Transverse colon (tissue), 4 donors: ENCODE results near the gene CENATAC. TPM values are rescaled to one million over a fixed set of nuclear protein-coding genes. Genes with fewer than 3 reads are reported as not detected.

Experiments
- DNase-seq: peaks from one replicate; pipeline ENCODE4 v3.0.0-alpha.2; 2019
- H3K27ac ChIP-seq, 4 donors: fragments of 200-600 bp; sonication (generic); 2 replicates each; pipeline ENCODE4 v1.5.1; 2016 to 2018; ENCODE audit warnings: inconsistent platforms in 4 of 4
- H3K27me3 ChIP-seq: fragments of 200-600 bp; sonication (generic); 2 replicates; pipeline ENCODE4 v1.5.1; 2017; ENCODE audit warnings: inconsistent platforms
- H3K36me3 ChIP-seq, 4 donors: fragments of 200-600 bp; sonication (generic); 2 replicates each; pipeline ENCODE4 v1.5.1; 2017 to 2019; ENCODE audit warnings: inconsistent platforms in 4 of 4
- H3K4me1 ChIP-seq, 4 donors: fragments of 200-600 bp; sonication (generic); 2 replicates each; pipeline ENCODE4 v1.5.1; 2017 to 2020; ENCODE audit warnings: inconsistent platforms in 4 of 4
- H3K4me3 ChIP-seq, 4 donors: fragments of 200-600 bp; sonication (generic); 1 replicate in 1 of 4; 2 replicates in 3 of 4; pipeline versions ENCODE4 v1.5.1 to v1.6.1; 2017 to 2019; ENCODE audit warnings: inconsistent platforms in 4 of 4
- H3K9me3 ChIP-seq, 2 donors: fragments of 200-600 bp; sonication (generic); 2 replicates each; pipeline ENCODE4 v1.5.1; 2017 to 2019; ENCODE audit warnings: inconsistent platforms in 2 of 2
- CTCF ChIP-seq, 5 experiments: fragments of 200-600 bp in 3 of 5; fragments of 450-650 bp in 2 of 5; sonication (generic) in 3 of 5; IDR thresholded peaks; 1 replicate in 2 of 5; 2 replicates in 3 of 5; pipeline ENCODE4 v1.5.1; 2016 to 2017; ENCODE audit warnings: antibody characterized with exemption in 5 of 5, inconsistent platforms in 3 of 5, mild to moderate bottlenecking in 2 of 5, moderate library complexity in 1 of 5
- EP300 ChIP-seq: sonication (generic); formaldehyde crosslinking; IDR thresholded peaks from one replicate; pipeline ENCODE4 v1.6.1; 2017; ENCODE audit warnings: antibody characterized with exemption, low read depth
- POLR2A ChIP-seq: fragments of 450-650 bp; IDR thresholded peaks from one replicate; pipeline ENCODE4 v1.6.1; 2016; ENCODE audit warnings: antibody characterized with exemption, mild to moderate bottlenecking, moderate library complexity
- POLR2AphosphoS5 ChIP-seq, 3 donors: sonication (generic); formaldehyde crosslinking; IDR thresholded peaks; one replicate each; pipeline ENCODE4 v1.6.1; 2016; ENCODE audit warnings: antibody characterized with exemption in 3 of 3
- WGBS, 2 donors: methylation state at CpG; one replicate each; pipeline ENCODE4 v1.1.5; 2018; ENCODE audit warnings: low coverage in 1 of 2; 5-methylcytosine and 5-hydroxymethylcytosine counted together
- in situ Hi-C, 4 donors: fragments of 200-750 bp; cut with MboI; loops; one replicate each; pipeline versions ENCODE4 v1.15.0 to v1.15.1; 2017; ENCODE audit warnings: low sequenced_read_pairs in 3 of 4, low pct_ligation_motif_present in 1 of 4, low pct_unique_long_range_greater_than_20kb in 1 of 4
- intact Hi-C: fragments of 100-400 bp; cut with DNase I; formaldehyde crosslinking; loops from one replicate; pipeline ENCODE4 v1.15.1; 2023; ENCODE audit warnings: low total_unique reads
- total RNA-seq, 4 donors: library from RNA; depleted of rRNA; stranded (reverse); fragments of >200 nt; gene quantifications; one replicate each; pipeline ENCODE4 v1.1.0, GENCODE V29; 2016

Gene CENATAC
- total RNA-seq, 4 donors from 2014 or later = 46.1 to 94.3 (median 82.2) TPM

GRCh38 chr11:119021631-119022030 is 23.7 kb downstream of the CENATAC start:
- intact Hi-C loops (no loop called here), in situ Hi-C loops (no loop called here)
- Histone ChIP-seq H3K4me1 (peaks cover 24 to 60% (median 45%) of the 10 kb centered on the region in 4 donors), H3K4me3 (peak overlapping the region in 1 of 4 donors; percentile 0), H3K36me3 (peaks cover 0 to 10% (median 2%) of the 10 kb centered on the region in 4 donors), H3K27ac (peak overlapping the region; percentile 59 to 95 (median 80)), H3K9me3 (no peaks in the 10 kb centered on the region), H3K27me3 (no peaks in the 10 kb centered on the region)
- 58% methylated on average over 4 to 5 of the region's 5 CpGs for WGBS, 2 donors
- TF ChIP-seq POLR2A = no peak
- TF ChIP-seq POLR2AphosphoS5 (IDR thresholded peaks at IDR 0.05) = no peak
- no peak for TF ChIP-seq CTCF (IDR thresholded peaks at IDR 0.05)
- TF ChIP-seq EP300 = no peak
- DNase-seq = no peak

- H3K27ac ChIP-seq = no peak overlapping the region
- peaks cover 19 to 72% (median 55%) of the 10 kb centered on the region in 4 donors for H3K4me1 ChIP-seq
- H3K27me3 ChIP-seq = no peaks in the 10 kb centered on the region
- no peak overlapping the region for H3K4me3 ChIP-seq
- peaks cover 0 to 10% (median 2%) of the 10 kb centered on the region in 4 donors for H3K36me3 ChIP-seq
- no peaks in the 10 kb centered on the region for H3K9me3 ChIP-seq
- no peak for DNase-seq
- intact Hi-C loops = no loop called here
- TF ChIP-seq POLR2A = no peak
- TF ChIP-seq CTCF (IDR thresholded peaks at IDR 0.05) = no peak
- no peak for TF ChIP-seq EP300
- TF ChIP-seq POLR2AphosphoS5 (IDR thresholded peaks at IDR 0.05) = no peak
- in situ Hi-C loops = no loop called here
These were observed 25.8 kb downstream of the CENATAC start for GRCh38 chr11:119023741-119024140.

GRCh38 chr11:119024430-119025098 is 26.6 kb downstream of the CENATAC start:
- H3K27ac ChIP-seq = peak overlapping the region in 1 of 4 donors; percentile 19
- no peak for DNase-seq
- H3K36me3 ChIP-seq = peaks cover 0 to 10% (median 2%) of the 10 kb centered on the region in 4 donors
- H3K4me1 ChIP-seq = peaks cover 19 to 76% (median 59%) of the 10 kb centered on the region in 4 donors
- WGBS, 2 donors = 59 to 76% methylated on average over 6 to 15 of the region's 15 CpGs
- intact Hi-C loops (no loop called here), in situ Hi-C loops (no loop called here)
- no peaks in the 10 kb centered on the region for H3K9me3 ChIP-seq
- H3K27me3 ChIP-seq = no peaks in the 10 kb centered on the region
- H3K4me3 ChIP-seq = no peak overlapping the region
- TF ChIP-seq POLR2AphosphoS5 (IDR thresholded peaks at IDR 0.05) (no peak), CTCF (IDR thresholded peaks at IDR 0.05) (no peak), POLR2A (no peak), EP300 (no peak)

GRCh38 chr11:119025099-119025473 is 27.1 kb downstream of the CENATAC start:
- DNase-seq = no peak
- WGBS, 2 donors = 75 to 80% methylated on average over 1 to 5 of the region's 5 CpGs
- in situ Hi-C loops = no loop called here
- Histone ChIP-seq H3K27ac (no peak overlapping the region), H3K27me3 (no peaks in the 10 kb centered on the region), H3K9me3 (no peaks in the 10 kb centered on the region), H3K4me1 (peaks cover 19 to 76% (median 57%) of the 10 kb centered on the region in 4 donors), H3K36me3 (peaks cover 0 to 10% (median 2%) of the 10 kb centered on the region in 4 donors), H3K4me3 (no peak overlapping the region)
- intact Hi-C loops = no loop called here
- no peak for TF ChIP-seq POLR2A
- TF ChIP-seq EP300 = no peak
- no peak for TF ChIP-seq POLR2AphosphoS5 (IDR thresholded peaks at IDR 0.05)
- TF ChIP-seq CTCF (IDR thresholded peaks at IDR 0.05) = no peak
